Esophagus muscularis mucosa (tissue), 3 donors: Measurements from ENCODE around the gene MBD3.

Source experiments
- POLR2A ChIP-seq: fragments of 450-650 bp; IDR thresholded peaks from one replicate; pipeline ENCODE4 v1.6.1; 2017; ENCODE audit warnings: antibody characterized with exemption, moderate library complexity, mild to moderate bottlenecking, low read depth
- TF ChIP-seq, protein P1 (sequence below), 3 experiments: fragments of 200-600 bp in 2 of 3; fragments of 450-650 bp in 1 of 3; sonication (generic) in 2 of 3; IDR thresholded peaks; one replicate each; pipeline ENCODE4 v1.5.1; 2017 to 2019; ENCODE audit warnings: antibody characterized with exemption in 3 of 3, mild to moderate bottlenecking in 2 of 3, moderate library complexity in 1 of 3

DNA sequence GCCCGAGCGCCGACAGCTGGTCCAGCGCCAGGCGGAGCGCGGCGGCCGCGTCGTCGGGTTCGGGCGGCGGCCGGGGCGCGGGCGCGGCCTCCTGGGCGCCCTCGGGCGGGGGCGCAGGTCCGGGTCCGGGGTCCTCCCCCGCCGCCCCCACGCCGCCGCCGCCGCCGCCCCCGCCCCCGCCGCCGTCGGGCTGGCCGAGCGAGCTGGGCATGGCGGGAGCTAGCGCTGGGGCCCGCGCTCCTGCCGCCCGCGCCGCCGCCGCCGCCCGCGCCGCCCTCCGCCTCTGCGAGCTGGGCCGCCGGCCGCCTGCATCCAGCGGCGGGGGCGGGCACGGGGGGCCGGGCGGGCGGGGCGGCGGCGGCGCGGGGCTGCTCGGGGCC is 24.8 kb downstream of the MBD3 start:
- no peak for TF ChIP-seq POLR2A
- TF ChIP-seq, protein P1, sequence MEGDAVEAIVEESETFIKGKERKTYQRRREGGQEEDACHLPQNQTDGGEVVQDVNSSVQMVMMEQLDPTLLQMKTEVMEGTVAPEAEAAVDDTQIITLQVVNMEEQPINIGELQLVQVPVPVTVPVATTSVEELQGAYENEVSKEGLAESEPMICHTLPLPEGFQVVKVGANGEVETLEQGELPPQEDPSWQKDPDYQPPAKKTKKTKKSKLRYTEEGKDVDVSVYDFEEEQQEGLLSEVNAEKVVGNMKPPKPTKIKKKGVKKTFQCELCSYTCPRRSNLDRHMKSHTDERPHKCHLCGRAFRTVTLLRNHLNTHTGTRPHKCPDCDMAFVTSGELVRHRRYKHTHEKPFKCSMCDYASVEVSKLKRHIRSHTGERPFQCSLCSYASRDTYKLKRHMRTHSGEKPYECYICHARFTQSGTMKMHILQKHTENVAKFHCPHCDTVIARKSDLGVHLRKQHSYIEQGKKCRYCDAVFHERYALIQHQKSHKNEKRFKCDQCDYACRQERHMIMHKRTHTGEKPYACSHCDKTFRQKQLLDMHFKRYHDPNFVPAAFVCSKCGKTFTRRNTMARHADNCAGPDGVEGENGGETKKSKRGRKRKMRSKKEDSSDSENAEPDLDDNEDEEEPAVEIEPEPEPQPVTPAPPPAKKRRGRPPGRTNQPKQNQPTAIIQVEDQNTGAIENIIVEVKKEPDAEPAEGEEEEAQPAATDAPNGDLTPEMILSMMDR (IDR thresholded peaks at IDR 0.05) = no peak
